Pancreas (tissue), 10 donors: ENCODE data around the gene OR2G3. TPM values are rescaled to one million over a fixed set of nuclear protein-coding genes. Genes with fewer than 3 reads are reported as not detected.
A peak's percentile ranks its signal among the peaks of the same experiment; 100 is the strongest.

ENCODE experiments used
- ATAC-seq, 4 donors: fragments of 200-7000 bp; cut with Tn5 transposase; one replicate each; pipeline versions ENCODE4 v1.8.0 to v1.9.1; 2020; ENCODE audit warnings: mild to moderate bottlenecking in 4 of 4, moderate library complexity in 4 of 4
- DNase-seq, 6 donors: peaks; one replicate each; pipeline ENCODE4 v3.0.0-alpha.2; 2020
- FAIRE-seq: peaks from 2 replicates; lab custom pipeline; 2012; peaks lifted over from hg19 to GRCh38; lab: Jason Lieb, UNC
- H3K27ac ChIP-seq, 4 donors: fragments of 200-600 bp; sonication (generic); 1 replicate in 3 of 4; 2 replicates in 1 of 4; pipeline versions ENCODE4 v1.5.0 to v1.8.0; 2020
- H3K27me3 ChIP-seq, 4 donors: fragments of 200-600 bp; one replicate each; pipeline ENCODE4 v1.8.0; 2021
- H3K36me3 ChIP-seq, 3 donors: fragments of 200-600 bp; sonication (generic) in 1 of 3; one replicate each; pipeline versions ENCODE4 v1.5.0 to v1.8.0; 2020 to 2021
- H3K4me1 ChIP-seq, 3 donors: fragments of 200-600 bp; one replicate each; pipeline ENCODE4 v1.8.0; 2021
- H3K4me3 ChIP-seq, 4 donors: fragments of 200-600 bp; sonication (generic) in 2 of 4; one replicate each; pipeline versions ENCODE4 v1.5.0 to v1.8.0; 2020 to 2021
- H3K9me3 ChIP-seq, 4 donors: fragments of 200-600 bp; one replicate each; pipeline ENCODE4 v1.8.0; 2021
- WGBS, 2 donors: extraction: QIAGEN DNeasy Blood & Tissue Kit; methylation state at CpG; one replicate each; pipeline ENCODE4 v1.1.7; 2013; 5-methylcytosine and 5-hydroxymethylcytosine counted together
- intact Hi-C, 3 donors: fragments of 100-400 bp; cut with DNase I; formaldehyde crosslinking; loops; one replicate each; pipeline versions ENCODE4 v1.11.1 to v1.14.2; 2022
- polyA plus RNA-seq, 2 donors: library from polyadenylated mRNA; stranded (reverse); fragments of 200-250 nt; gene quantifications; one replicate each; pipeline ENCODE4 v1.2.3, GENCODE V29; 2013
- total RNA-seq, 6 donors: library from RNA; stranded (reverse); fragmentation: NEBNext Ultra II Directional in 4 of 6; extraction: Animal tissue kit (Norgen Biotek cat#: 25700) in 4 of 6; gene quantifications; one replicate each; pipeline versions ENCODE4 v1.2.1 to v1.2.4, GENCODE V29; 2021 to 2023
- TF ChIP-seq, protein P1 (sequence below), 4 donors: fragments of 200-600 bp; sonication (generic) in 3 of 4; IDR thresholded peaks; one replicate each; pipeline versions ENCODE4 v1.5.0 to v1.8.0; 2021; ENCODE audit warnings: antibody characterized with exemption in 4 of 4
- donor health status: healthy with polysubstance abuse.
- donor health status: DM: no; HTN: no; CAD: no; lungs with moderate emphysema.
- donor health status: DM: no; HTN: no; CAD: no.
- donor health status: control.
- donor health status: control.
- donor health status: Bipolar disorder and iron deficiency.
- donor health status: DM: yes; HTN: yes; CAD: no.
- donor health status: DM: no; HTN: no; CAD: no.
- donor health status: DM: no; HTN: no; CAD: no.
- donor health status: DM: yes; HTN: yes; CAD: no.

OR2G3 gene
- total and polyA plus RNA-seq, 8 donors, result not detected

DNA sequence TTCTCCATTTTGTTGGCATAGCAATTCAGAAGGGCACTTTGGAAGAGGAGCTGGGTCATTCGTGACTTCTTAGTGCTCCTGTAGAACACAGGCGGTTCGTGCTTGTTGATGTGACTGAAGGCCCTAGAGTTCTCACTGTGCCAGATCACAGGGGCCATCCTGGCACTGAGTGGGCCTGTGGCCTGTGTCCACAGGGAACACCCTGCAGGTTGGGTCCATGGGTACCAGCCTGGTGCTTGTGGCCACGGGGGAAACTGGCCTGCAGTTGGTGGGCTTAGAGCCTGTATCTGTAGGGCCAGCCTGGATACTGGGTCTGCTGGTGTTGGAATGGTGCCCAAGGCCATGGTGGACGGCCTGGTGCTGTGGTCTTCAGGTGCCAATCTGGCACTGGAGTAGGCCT, 9.2 kb downstream of the OR2G3 start:
- WGBS, 2 donors, result 63 to 75% methylated on average over 5 of the region's 5 CpGs
- Histone ChIP-seq H3K4me1 (no peaks in the 10 kb centered on the region), H3K9me3 (no peaks in the 10 kb centered on the region), H3K4me3 (no peak overlapping the region), H3K27me3 (no peaks in the 10 kb centered on the region), H3K36me3 (no peaks in the 10 kb centered on the region), H3K27ac (no peak overlapping the region)
- TF ChIP-seq, protein P1, sequence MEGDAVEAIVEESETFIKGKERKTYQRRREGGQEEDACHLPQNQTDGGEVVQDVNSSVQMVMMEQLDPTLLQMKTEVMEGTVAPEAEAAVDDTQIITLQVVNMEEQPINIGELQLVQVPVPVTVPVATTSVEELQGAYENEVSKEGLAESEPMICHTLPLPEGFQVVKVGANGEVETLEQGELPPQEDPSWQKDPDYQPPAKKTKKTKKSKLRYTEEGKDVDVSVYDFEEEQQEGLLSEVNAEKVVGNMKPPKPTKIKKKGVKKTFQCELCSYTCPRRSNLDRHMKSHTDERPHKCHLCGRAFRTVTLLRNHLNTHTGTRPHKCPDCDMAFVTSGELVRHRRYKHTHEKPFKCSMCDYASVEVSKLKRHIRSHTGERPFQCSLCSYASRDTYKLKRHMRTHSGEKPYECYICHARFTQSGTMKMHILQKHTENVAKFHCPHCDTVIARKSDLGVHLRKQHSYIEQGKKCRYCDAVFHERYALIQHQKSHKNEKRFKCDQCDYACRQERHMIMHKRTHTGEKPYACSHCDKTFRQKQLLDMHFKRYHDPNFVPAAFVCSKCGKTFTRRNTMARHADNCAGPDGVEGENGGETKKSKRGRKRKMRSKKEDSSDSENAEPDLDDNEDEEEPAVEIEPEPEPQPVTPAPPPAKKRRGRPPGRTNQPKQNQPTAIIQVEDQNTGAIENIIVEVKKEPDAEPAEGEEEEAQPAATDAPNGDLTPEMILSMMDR (IDR thresholded peaks at IDR 0.05), result no peak
- DNase-seq (peak in 1 of 6 donors; percentile 45), FAIRE-seq (no peak), ATAC-seq (no peak)
- intact Hi-C loops, result no loop called here

DNA sequence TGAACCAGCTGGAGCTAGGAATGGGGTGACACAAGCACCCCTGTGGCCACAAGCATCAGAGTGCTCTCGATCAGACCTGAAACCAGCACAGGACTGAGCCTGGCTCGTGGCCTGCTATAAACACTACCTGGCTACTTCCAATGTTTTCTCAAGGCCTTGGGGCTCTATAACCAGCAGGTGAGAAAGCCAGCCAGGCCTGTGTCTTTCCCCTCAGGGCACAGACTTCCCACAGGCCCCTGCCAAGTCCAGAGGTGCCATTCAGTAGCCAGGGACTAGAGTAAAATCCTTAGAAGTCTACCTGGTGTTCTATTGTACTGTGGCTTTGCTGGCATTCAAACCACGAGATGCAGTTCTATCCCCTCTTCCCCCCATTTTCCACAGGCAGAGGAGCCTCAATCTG, 22.6 kb downstream of the OR2G3 start:
- H3K9me3 ChIP-seq, result no peaks in the 10 kb centered on the region
- no peaks in the 10 kb centered on the region for H3K27me3 ChIP-seq
- DNase-seq (no peak), ATAC-seq (no peak), FAIRE-seq (no peak)
- TF ChIP-seq, protein P1 (IDR thresholded peaks at IDR 0.05), result no peak
- H3K4me3 ChIP-seq, result no peak overlapping the region
- no peak overlapping the region for H3K27ac ChIP-seq
- no peaks in the 10 kb centered on the region for H3K4me1 ChIP-seq
- intact Hi-C loops, result no loop called here
- 30 to 33% methylated on average over 3 of the region's 3 CpGs for WGBS, 2 donors
- no peaks in the 10 kb centered on the region for H3K36me3 ChIP-seq

DNA sequence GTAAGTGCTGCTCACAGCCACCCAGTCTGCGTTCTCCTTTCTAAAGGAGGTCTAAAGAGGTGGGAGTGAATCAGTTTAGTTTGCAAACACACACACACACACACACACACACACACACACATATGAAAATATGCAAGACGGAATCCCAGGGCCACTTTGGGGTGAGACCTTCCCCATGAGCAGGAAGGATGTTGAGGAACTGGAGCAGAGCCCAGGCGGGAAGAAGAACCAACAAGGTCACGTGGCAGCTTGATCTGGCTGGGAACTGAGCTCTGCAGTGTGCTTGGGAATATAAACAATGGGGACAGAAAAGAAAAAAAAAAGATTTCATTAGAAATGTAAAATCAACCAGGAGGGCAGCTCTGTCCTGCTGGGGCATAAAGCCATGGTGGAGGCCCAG, 32.6 kb downstream of the OR2G3 start:
- DNase-seq, result no peak
- H3K4me1 ChIP-seq, result no peaks in the 10 kb centered on the region
- H3K9me3 ChIP-seq, result no peaks in the 10 kb centered on the region
- H3K27me3 ChIP-seq, result no peaks in the 10 kb centered on the region
- ATAC-seq, result no peak
- intact Hi-C loops, result no loop called here
- WGBS, 2 donors, result 47 to 63% methylated on average over 4 of the region's 4 CpGs
- TF ChIP-seq, protein P1 (IDR thresholded peaks at IDR 0.05), result no peak
- no peak for FAIRE-seq
- H3K4me3 ChIP-seq, result no peak overlapping the region
- no peak overlapping the region for H3K27ac ChIP-seq
- H3K36me3 ChIP-seq, result no peaks in the 10 kb centered on the region

DNA sequence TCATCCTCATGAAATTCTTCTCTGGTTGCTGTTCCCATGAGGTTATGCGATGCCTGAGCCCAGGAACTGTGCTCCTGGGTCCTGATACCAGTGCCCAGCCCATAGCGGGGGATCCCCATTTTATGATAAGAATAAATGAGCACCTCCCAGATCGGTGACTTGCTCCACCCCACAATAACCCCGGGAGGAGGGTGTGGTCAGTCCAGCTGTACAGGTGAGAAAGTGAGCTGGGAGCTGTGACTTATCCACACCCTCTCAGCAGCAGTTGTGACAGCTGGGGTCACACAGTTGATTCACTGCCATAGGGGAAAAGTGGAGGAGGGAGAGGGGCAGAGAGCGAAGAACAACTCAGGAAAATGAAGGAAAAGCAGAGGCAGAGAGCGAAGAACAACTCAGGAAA, 33.4 kb downstream of the OR2G3 start:
- Histone ChIP-seq H3K27ac (no peak overlapping the region), H3K4me3 (peak overlapping the region in 1 of 4 donors; percentile 42), H3K36me3 (no peaks in the 10 kb centered on the region), H3K4me1 (no peaks in the 10 kb centered on the region), H3K9me3 (no peaks in the 10 kb centered on the region), H3K27me3 (no peaks in the 10 kb centered on the region)
- FAIRE-seq, result no peak
- DNase-seq, result no peak
- ATAC-seq, result peak in 2 of 4 donors; percentile 12 to 24
- 67% methylated on average over 6 of the region's 6 CpGs for WGBS, 2 donors
- TF ChIP-seq, protein P1 (IDR thresholded peaks at IDR 0.05), result no peak
- intact Hi-C loops, result no loop called here

DNA sequence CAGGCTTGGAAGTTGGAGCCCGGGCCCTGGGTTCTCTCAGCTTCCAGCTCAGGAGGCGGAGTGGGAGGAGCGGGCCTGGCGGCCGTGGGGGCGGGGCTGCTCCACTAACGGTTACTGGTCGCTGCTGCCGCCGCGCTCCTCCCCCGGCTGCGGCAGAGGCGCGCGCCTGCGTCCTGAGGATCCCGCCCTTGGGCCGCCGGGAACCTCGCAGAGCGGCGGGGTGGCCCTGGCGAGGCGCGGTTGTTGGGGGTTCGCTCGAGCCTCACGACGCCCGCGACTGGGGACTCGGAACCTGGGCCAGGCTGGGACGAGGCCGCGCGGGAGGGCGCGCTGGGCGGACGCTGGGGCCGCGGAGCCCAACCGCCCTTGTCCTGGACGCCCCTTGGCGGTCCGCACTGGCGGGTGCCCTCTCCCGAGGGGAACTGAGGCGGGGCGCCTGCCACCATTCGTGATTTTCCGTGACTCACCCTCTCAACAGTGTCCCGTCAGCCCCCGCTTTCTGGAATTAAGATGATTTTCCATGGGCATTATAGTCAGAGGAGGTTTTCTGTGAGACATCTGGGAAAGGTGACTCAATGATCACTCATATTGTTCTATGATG, 34.1 kb downstream of the OR2G3 start:
- Histone ChIP-seq H3K9me3 (no peaks in the 10 kb centered on the region), H3K36me3 (no peaks in the 10 kb centered on the region), H3K27ac (no peak overlapping the region), H3K27me3 (no peaks in the 10 kb centered on the region), H3K4me1 (no peaks in the 10 kb centered on the region), H3K4me3 (peak overlapping the region in 3 of 4 donors; percentile 1 to 42 (median 27))
- 10 to 12% methylated on average over 54 to 55 of the region's 55 CpGs for WGBS, 2 donors
- intact Hi-C loops, result no loop called here
- FAIRE-seq, result no peak
- peak; percentile 90 to 100 (median 100) for ATAC-seq
- DNase-seq, result peak; percentile 61 to 88 (median 76)
- TF ChIP-seq, protein P1 (IDR thresholded peaks at IDR 0.05), result no peak
